Spleen (tissue), 11 donors: ENCODE results near the gene WAC. TPM values are rescaled to one million over a fixed set of nuclear protein-coding genes. Genes with fewer than 3 reads are reported as not detected.
"Not testable (repeated sequence)": the region's sequence is repeated elsewhere in the genome, so short reads cannot be mapped to it uniquely, and the experiment has no call there.

Experiments
- DNase-seq: peaks from one replicate; pipeline ENCODE4 v3.0.0-alpha.2; 2020
- H3K27ac ChIP-seq, 8 donors: fragments of 200-600 bp; sonication (generic) in 7 of 8; 1 replicate in 4 of 8; 2 replicates in 4 of 8; pipeline versions ENCODE4 v1.5.0 to v1.8.0; 2016 to 2021; ENCODE audit warnings: inconsistent platforms in 4 of 8, mild to moderate bottlenecking in 4 of 8, moderate library complexity in 1 of 8
- H3K27me3 ChIP-seq, 7 donors: fragments of 200-600 bp; sonication (generic) in 6 of 7; replicated peaks in 1 of 7; 1 replicate in 4 of 7; 2 replicates in 3 of 7; pipeline versions ENCODE4 v1.5.0 to v1.8.0; 2016 to 2021; ENCODE audit warnings: inconsistent platforms in 3 of 7, mild to moderate bottlenecking in 1 of 7
- H3K36me3 ChIP-seq, 6 donors: fragments of 200-600 bp; sonication (generic) in 5 of 6; 1 replicate in 4 of 6; 2 replicates in 2 of 6; pipeline versions ENCODE4 v1.5.0 to v1.8.0; 2016 to 2021; ENCODE audit warnings: inconsistent platforms in 2 of 6
- H3K4me1 ChIP-seq, 6 donors: fragments of 200-600 bp; sonication (generic) in 5 of 6; 1 replicate in 3 of 6; 2 replicates in 3 of 6; pipeline versions ENCODE4 v1.5.0 to v1.8.0; 2016 to 2021; ENCODE audit warnings: inconsistent platforms in 3 of 6
- H3K4me3 ChIP-seq, 8 donors: fragments of 200-600 bp; sonication (generic) in 7 of 8; 1 replicate in 4 of 8; 2 replicates in 4 of 8; pipeline versions ENCODE4 v1.5.0 to v1.8.0; 2016 to 2021; ENCODE audit warnings: inconsistent platforms in 4 of 8, mild to moderate bottlenecking in 4 of 8, moderate library complexity in 2 of 8
- H3K9me3 ChIP-seq, 8 donors: fragments of 200-600 bp; sonication (generic) in 7 of 8; 1 replicate in 4 of 8; 2 replicates in 4 of 8; pipeline versions ENCODE4 v1.5.0 to v1.8.0; 2016 to 2021; ENCODE audit warnings: inconsistent platforms in 4 of 8
- CTCF ChIP-seq, 11 experiments: fragments of 200-600 bp in 7 of 11; fragments of 450-650 bp in 4 of 11; sonication (generic) in 4 of 11; IDR thresholded peaks in 8 of 11; conservative IDR thresholded peaks in 3 of 11; 1 replicate in 7 of 11; 2 replicates in 4 of 11; pipeline versions ENCODE4 v1.4.0 to v1.8.0; 2016 to 2021; ENCODE audit warnings: antibody characterized with exemption in 11 of 11, inconsistent platforms in 4 of 11, mild to moderate bottlenecking in 1 of 11
- POLR2A ChIP-seq, 3 donors: fragments of 450-650 bp; IDR thresholded peaks; one replicate each; pipeline ENCODE4 v1.5.1; 2017; ENCODE audit warnings: antibody characterized with exemption in 3 of 3, mild to moderate bottlenecking in 1 of 3
- POLR2AphosphoS5 ChIP-seq, 3 donors: sonication (generic); formaldehyde crosslinking; IDR thresholded peaks; one replicate each; pipeline ENCODE4 v1.5.1; 2017; ENCODE audit warnings: antibody characterized with exemption in 3 of 3
- WGBS, 5 donors: extraction: QIAGEN DNeasy Blood & Tissue Kit in 3 of 5; methylation state at CpG; one replicate each; pipeline versions ENCODE4 v1.1.5 to v1.1.7; 2013 to 2018; 5-methylcytosine and 5-hydroxymethylcytosine counted together
- intact Hi-C: fragments of 100-400 bp; cut with DNase I; formaldehyde crosslinking; loops from one replicate; pipeline ENCODE4 v1.15.0; 2023; ENCODE audit warnings: low total_unique reads
- polyA plus RNA-seq, 3 donors: library from polyadenylated mRNA; stranded (reverse); fragments of 200-250 nt; gene quantifications; one replicate each; pipeline ENCODE4 v1.2.1, GENCODE V29; 2013
- total RNA-seq, 7 donors: library from RNA; depleted of rRNA in 3 of 7; stranded (reverse); fragments of >200 nt in 3 of 7; fragmentation: NEBNext Ultra II Directional in 4 of 7; extraction: Animal tissue kit (Norgen Biotek cat#: 25700) in 4 of 7; gene quantifications; one replicate each; pipeline versions ENCODE4 v1.1.0 to v1.2.1, GENCODE V29; 2016 to 2021
- donor health status: healthy with polysubstance abuse.
- donor health status: DM: no; HTN: no; CAD: no; lungs with moderate emphysema.
- donor health status: DM: no; HTN: no; CAD: no.
- donor health status: Bipolar disorder and iron deficiency.
- donor health status: healthy.
- donor health status: DM: no; HTN: no; CAD: no.
- donor health status: DM: yes; HTN: yes; CAD: no.

Gene WAC
- total and polyA plus RNA-seq, 10 donors = 29.6 to 181 (median 142) TPM

DNA sequence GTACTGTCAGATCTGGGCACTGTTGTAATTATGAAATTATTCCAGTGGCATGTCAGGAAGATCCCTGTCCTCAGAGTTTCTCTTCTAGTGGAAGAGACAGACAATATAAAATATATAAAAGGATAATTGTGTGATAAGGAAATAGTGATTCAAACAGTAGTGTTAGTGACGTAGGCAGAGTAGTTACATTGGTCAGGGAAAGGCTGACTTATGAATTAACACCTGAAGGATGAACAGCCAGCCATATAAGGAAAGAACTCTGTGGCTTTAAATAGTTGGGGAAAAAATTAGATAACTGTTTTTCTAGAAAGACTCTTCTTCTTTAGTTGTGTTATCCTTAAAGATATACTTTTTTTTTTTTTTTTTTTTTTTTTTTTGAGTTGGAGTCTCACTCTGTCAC is 37.7 kb downstream of the WAC start:
- Histone ChIP-seq H3K4me1 (peaks cover 24 to 100% (median 83%) of the 10 kb centered on the region in 6 donors), H3K27me3 (no peaks in the 10 kb centered on the region), H3K36me3 (peaks cover 0 to 83% (median 11%) of the 10 kb centered on the region in 6 donors), H3K27ac (no peak overlapping the region), H3K4me3 (no peak overlapping the region), H3K9me3 (no peaks in the 10 kb centered on the region)
- TF ChIP-seq POLR2A (IDR thresholded peaks at IDR 0.05) = no peak
- WGBS, 5 donors = 67 to 76% (median 69%) methylated on average over 1 of the region's 1 CpG
- intact Hi-C loops = no loop called here
- no peak for DNase-seq

GRCh38 chr10:28571265-28571664 is 38.3 kb downstream of the WAC start:
- WGBS, 5 donors = 90 to 98% (median 96%) methylated on average over 6 of the region's 6 CpGs
- peaks cover 22 to 100% (median 83%) of the 10 kb centered on the region in 6 donors for H3K4me1 ChIP-seq

DNA sequence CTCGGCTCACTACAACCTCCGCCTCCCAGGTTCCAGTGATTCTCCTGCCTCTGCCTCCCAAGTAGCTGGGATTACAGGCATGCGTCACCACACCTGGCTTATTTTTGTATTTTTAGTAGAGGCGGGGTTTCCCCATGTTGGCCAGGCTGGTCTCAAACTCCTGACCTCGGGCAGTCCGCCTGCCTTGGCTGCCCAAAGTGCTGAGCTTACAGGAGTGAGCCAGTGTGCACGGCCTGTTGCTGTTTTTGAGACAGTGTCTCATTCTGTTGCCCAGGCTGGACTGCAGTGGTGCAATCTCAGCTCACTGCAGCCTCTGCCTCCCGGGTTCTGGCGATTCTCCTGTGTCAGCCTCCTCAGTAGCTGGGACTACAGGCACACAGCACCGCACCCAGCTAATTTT is 41.3 kb downstream of the WAC start:
- intact Hi-C loops, H3K9me3 ChIP-seq, H3K4me3 ChIP-seq, H3K27ac ChIP-seq, DNase-seq, H3K27me3 ChIP-seq: not testable (repeated sequence)
- peaks cover 0 to 76% (median 8%) of the 10 kb centered on the region in 6 donors for H3K36me3 ChIP-seq
- peak in 2 of 3 donors; percentile 16 to 18 for TF ChIP-seq POLR2AphosphoS5 (IDR thresholded peaks at IDR 0.05)
- WGBS, 5 donors = 90 to 95% (median 91%) methylated on average over 10 of the region's 10 CpGs
- peaks cover 18 to 100% (median 85%) of the 10 kb centered on the region in 6 donors for H3K4me1 ChIP-seq

More at GRCh38 chr10:28571265-28571664, 38.3 kb downstream of the WAC start:
- no peak for DNase-seq
- no peaks in the 10 kb centered on the region for H3K27me3 ChIP-seq
- peaks cover 0 to 85% (median 11%) of the 10 kb centered on the region in 6 donors for H3K36me3 ChIP-seq
- no peak overlapping the region for H3K4me3 ChIP-seq
- no peak overlapping the region for H3K27ac ChIP-seq
- intact Hi-C loops = no loop called here
- H3K9me3 ChIP-seq = no peaks in the 10 kb centered on the region
- TF ChIP-seq POLR2AphosphoS5 (IDR thresholded peaks at IDR 0.05) = no peak
- TF ChIP-seq CTCF (IDR thresholded peaks at IDR 0.05 in 8 of 11, conservative IDR thresholded peaks at IDR 0.05 in 3 of 11) = no peak
- TF ChIP-seq POLR2A (IDR thresholded peaks at IDR 0.05) = no peak

GRCh38 chr10:28575852-28576251 is 42.9 kb downstream of the WAC start:
- Histone ChIP-seq H3K27ac (no peak overlapping the region), H3K27me3 (no peaks in the 10 kb centered on the region), H3K4me3 (no peak overlapping the region), H3K4me1 (peaks cover 28 to 100% (median 89%) of the 10 kb centered on the region in 6 donors), H3K36me3 (peaks cover 0 to 84% (median 8%) of the 10 kb centered on the region in 6 donors), H3K9me3 (no peaks in the 10 kb centered on the region)
- DNase-seq = no peak
- 85 to 91% (median 88%) methylated on average over 5 of the region's 5 CpGs for WGBS, 5 donors
- no peak for TF ChIP-seq CTCF (IDR thresholded peaks at IDR 0.05 in 8 of 11, conservative IDR thresholded peaks at IDR 0.05 in 3 of 11)
- TF ChIP-seq POLR2AphosphoS5 (IDR thresholded peaks at IDR 0.05) = no peak
- no peak for TF ChIP-seq POLR2A (IDR thresholded peaks at IDR 0.05)
- intact Hi-C loops = no loop called here

- no peak for DNase-seq
- TF ChIP-seq POLR2AphosphoS5 (IDR thresholded peaks at IDR 0.05) = peak in 1 of 3 donors; percentile 8
- no peak for TF ChIP-seq POLR2A (IDR thresholded peaks at IDR 0.05)
- TF ChIP-seq CTCF (IDR thresholded peaks at IDR 0.05 in 8 of 11, conservative IDR thresholded peaks at IDR 0.05 in 3 of 11) = no peak
- WGBS, 5 donors = 68 to 81% (median 78%) methylated on average over 4 of the region's 4 CpGs
- Histone ChIP-seq H3K4me3 (no peak overlapping the region), H3K36me3 (peaks cover 0 to 84% (median 4%) of the 10 kb centered on the region in 6 donors), H3K27ac (no peak overlapping the region), H3K9me3 (no peaks in the 10 kb centered on the region), H3K4me1 (peaks cover 28 to 100% (median 90%) of the 10 kb centered on the region in 6 donors), H3K27me3 (no peaks in the 10 kb centered on the region)
- intact Hi-C loops = no loop called here
Measured at GRCh38 chr10:28577506-28577905, 44.6 kb downstream of the WAC start.
